Body of pancreas (tissue), 4 donors: Measurements from ENCODE around the gene CASTOR1. TPM values are rescaled to one million over a fixed set of nuclear protein-coding genes. Genes with fewer than 3 reads are reported as not detected.
A peak's percentile ranks its signal among the peaks of the same experiment; 100 is the strongest.

Experiments
- ATAC-seq: fragments of 150-250 bp; one replicate; pipeline ENCODE4 v1.9.1; 2016
- DNase-seq, 4 donors: peaks; one replicate each; pipeline ENCODE4 v3.0.0-alpha.2; 2019
- H3K27ac ChIP-seq, 4 donors: fragments of 200-600 bp; sonication (generic); 1 replicate in 3 of 4; 2 replicates in 1 of 4; pipeline versions ENCODE4 v1.5.1 to v1.6.1; 2016 to 2019; ENCODE audit warnings: mild to moderate bottlenecking in 1 of 4, mixed read lengths in 1 of 4, moderate library complexity in 1 of 4
- H3K27me3 ChIP-seq, 2 donors: fragments of 200-600 bp; sonication (generic); one replicate each; pipeline ENCODE4 v1.6.0; 2016; ENCODE audit warnings: mild to moderate bottlenecking in 1 of 2
- H3K36me3 ChIP-seq, 2 donors: fragments of 200-600 bp; sonication (generic); replicated peaks in 1 of 2; 2 replicates each; pipeline ENCODE4 v1.5.1; 2016; ENCODE audit warnings: low read depth in 2 of 2; ENCODE audit not compliant: insufficient read depth in 1 of 2
- H3K4me1 ChIP-seq: fragments of 200-600 bp; sonication (generic); one replicate; pipeline ENCODE4 v1.6.0; 2016
- H3K4me3 ChIP-seq, 2 donors: fragments of 200-600 bp; sonication (generic); 1 replicate in 1 of 2; 2 replicates in 1 of 2; pipeline ENCODE4 v1.5.1; 2016 to 2019
- H3K9me3 ChIP-seq, 3 donors: fragments of 200-600 bp; sonication (generic); 1 replicate in 2 of 3; 2 replicates in 1 of 3; pipeline ENCODE4 v1.5.1; 2016
- POLR2A ChIP-seq, 3 donors: fragments of 450-650 bp; IDR thresholded peaks; one replicate each; pipeline ENCODE4 v1.6.1; 2016; ENCODE audit warnings: antibody characterized with exemption in 3 of 3, mild to moderate bottlenecking in 2 of 3
- WGBS, 2 donors: methylation state at CpG; one replicate each; pipeline ENCODE4 v1.1.5; 2017; 5-methylcytosine and 5-hydroxymethylcytosine counted together
- intact Hi-C: fragments of 100-400 bp; cut with DNase I; formaldehyde crosslinking; loops from one replicate; pipeline ENCODE4 v1.15.1; 2023
- total RNA-seq, 2 donors: library from RNA; depleted of rRNA; stranded (reverse); fragments of >200 nt; gene quantifications; one replicate each; pipeline ENCODE4 v1.1.0, GENCODE V29; 2016
- TF ChIP-seq, protein P1 (sequence below), 7 experiments: fragments of 450-650 bp in 4 of 7; fragments of 200-600 bp in 3 of 7; sonication (generic) in 3 of 7; IDR thresholded peaks; one replicate each; pipeline ENCODE4 v1.5.1; 2016 to 2019; ENCODE audit warnings: antibody characterized with exemption in 7 of 7

CASTOR1 gene
- total RNA-seq, 2 donors from 2014 or later, result 4.2 to 21.4 TPM

- Histone ChIP-seq H3K4me3 (no peak overlapping the region), H3K27ac (no peak overlapping the region), H3K9me3 (no peaks in the 10 kb centered on the region), H3K36me3 (peaks cover 43 to 65% of the 10 kb centered on the region in 2 donors), H3K27me3 (no peaks in the 10 kb centered on the region), H3K4me1 (no peaks in the 10 kb centered on the region)
- 100% methylated on average over 1 of the region's 1 CpG for WGBS, 2 donors
- TF ChIP-seq POLR2A (IDR thresholded peaks at IDR 0.05), result no peak
- TF ChIP-seq, protein P1, sequence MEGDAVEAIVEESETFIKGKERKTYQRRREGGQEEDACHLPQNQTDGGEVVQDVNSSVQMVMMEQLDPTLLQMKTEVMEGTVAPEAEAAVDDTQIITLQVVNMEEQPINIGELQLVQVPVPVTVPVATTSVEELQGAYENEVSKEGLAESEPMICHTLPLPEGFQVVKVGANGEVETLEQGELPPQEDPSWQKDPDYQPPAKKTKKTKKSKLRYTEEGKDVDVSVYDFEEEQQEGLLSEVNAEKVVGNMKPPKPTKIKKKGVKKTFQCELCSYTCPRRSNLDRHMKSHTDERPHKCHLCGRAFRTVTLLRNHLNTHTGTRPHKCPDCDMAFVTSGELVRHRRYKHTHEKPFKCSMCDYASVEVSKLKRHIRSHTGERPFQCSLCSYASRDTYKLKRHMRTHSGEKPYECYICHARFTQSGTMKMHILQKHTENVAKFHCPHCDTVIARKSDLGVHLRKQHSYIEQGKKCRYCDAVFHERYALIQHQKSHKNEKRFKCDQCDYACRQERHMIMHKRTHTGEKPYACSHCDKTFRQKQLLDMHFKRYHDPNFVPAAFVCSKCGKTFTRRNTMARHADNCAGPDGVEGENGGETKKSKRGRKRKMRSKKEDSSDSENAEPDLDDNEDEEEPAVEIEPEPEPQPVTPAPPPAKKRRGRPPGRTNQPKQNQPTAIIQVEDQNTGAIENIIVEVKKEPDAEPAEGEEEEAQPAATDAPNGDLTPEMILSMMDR (IDR thresholded peaks at IDR 0.05), result no peak
- DNase-seq (no peak), ATAC-seq (no peak)
- intact Hi-C loops, result no loop called here
Measured at GRCh38 chr22:30335236-30335635, 45.9 kb upstream of the CASTOR1 start.

GRCh38 chr22:30334646-30335045, 45.3 kb upstream of the CASTOR1 start:
- H3K4me1 ChIP-seq, result no peaks in the 10 kb centered on the region
- DNase-seq (no peak), ATAC-seq (no peak)
- H3K36me3 ChIP-seq, result peaks cover 37 to 59% of the 10 kb centered on the region in 2 donors
- H3K27me3 ChIP-seq, result no peaks in the 10 kb centered on the region
- no peaks in the 10 kb centered on the region for H3K9me3 ChIP-seq
- 91 to 98% methylated on average over 4 of the region's 4 CpGs for WGBS, 2 donors
- intact Hi-C loops, result no loop called here
- H3K27ac ChIP-seq, result no peak overlapping the region
- TF ChIP-seq POLR2A (IDR thresholded peaks at IDR 0.05), result no peak
- no peak overlapping the region for H3K4me3 ChIP-seq

DNA sequence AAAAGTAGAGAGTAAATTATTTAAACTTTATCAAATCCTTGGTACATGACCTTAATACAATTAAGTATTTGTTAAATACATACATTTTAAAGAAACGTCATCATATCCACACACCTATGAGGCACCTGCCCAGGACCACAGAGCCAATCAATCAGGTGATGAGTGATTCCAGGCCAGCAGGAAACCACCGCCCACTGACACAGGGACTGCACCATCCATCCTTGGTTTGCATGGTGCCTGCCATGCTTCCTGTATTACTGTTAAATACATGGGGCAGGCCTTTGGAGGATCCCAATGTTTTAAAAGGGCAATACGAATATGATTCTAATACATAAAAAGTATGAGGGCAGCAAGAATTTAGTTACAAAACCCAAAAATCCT, 44.4 kb upstream of the CASTOR1 start:
- WGBS, 2 donors, result 88 to 93% methylated on average over 3 of the region's 3 CpGs

DNA sequence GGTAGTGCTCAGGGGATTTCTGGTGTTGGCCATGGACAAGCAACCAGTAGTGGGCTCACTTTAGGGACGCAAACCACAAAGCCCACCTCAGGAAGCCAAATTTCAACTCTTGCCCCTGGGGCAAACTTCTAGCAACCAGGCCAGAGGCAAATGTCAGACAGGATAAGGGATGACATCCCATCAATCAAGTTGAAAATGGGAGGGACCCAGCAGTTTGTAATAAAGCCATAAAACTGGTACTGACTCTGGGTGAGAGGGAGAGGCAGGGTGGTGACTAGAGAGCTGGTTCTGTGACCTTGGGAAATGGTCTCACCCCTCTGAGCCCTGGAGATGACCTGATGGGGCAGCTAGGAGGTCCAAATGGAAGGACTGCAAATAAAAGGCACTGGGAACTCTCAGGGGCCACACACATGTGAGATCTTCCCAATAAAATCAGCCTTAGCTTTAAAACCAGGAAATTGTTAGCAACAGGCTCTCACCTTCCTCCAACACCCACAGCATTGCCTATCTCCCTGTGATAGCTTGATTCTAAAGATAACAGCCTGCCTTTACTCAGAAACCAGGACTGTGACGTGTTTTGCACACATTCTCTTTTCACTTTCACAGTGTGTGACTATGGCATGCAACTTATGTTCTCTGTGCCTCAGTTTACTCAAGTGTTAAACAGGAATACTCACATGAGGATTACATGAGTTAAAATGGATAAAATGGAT, 43.8 kb upstream of the CASTOR1 start:
- WGBS, 2 donors, result 90 to 94% methylated on average over 2 of the region's 2 CpGs
- peak overlapping the region in 1 of 4 donors; percentile 5 for H3K27ac ChIP-seq
- no peak for TF ChIP-seq POLR2A (IDR thresholded peaks at IDR 0.05)
- TF ChIP-seq, protein P1 (IDR thresholded peaks at IDR 0.05), result no peak

More for the DNA sequence above, 44.4 kb upstream of the CASTOR1 start:
- Histone ChIP-seq H3K36me3 (peaks cover 27 to 49% of the 10 kb centered on the region in 2 donors), H3K27me3 (no peaks in the 10 kb centered on the region), H3K4me1 (no peaks in the 10 kb centered on the region), H3K4me3 (no peak overlapping the region), H3K27ac (no peak overlapping the region), H3K9me3 (no peaks in the 10 kb centered on the region)
- TF ChIP-seq POLR2A (IDR thresholded peaks at IDR 0.05), result no peak
- ATAC-seq (no peak), DNase-seq (no peak)
- intact Hi-C loops, result no loop called here

GRCh38 chr22:30332551-30332950, 43.2 kb upstream of the CASTOR1 start:
- DNase-seq (no peak), ATAC-seq (no peak)
- peaks cover 22 to 40% of the 10 kb centered on the region in 2 donors for H3K36me3 ChIP-seq
- TF ChIP-seq POLR2A (IDR thresholded peaks at IDR 0.05), result no peak
- TF ChIP-seq, protein P1 (IDR thresholded peaks at IDR 0.05), result no peak
- intact Hi-C loops, result no loop called here
- peaks cover 11% of the 10 kb centered on the region for H3K4me1 ChIP-seq
- peak overlapping the region in 1 of 4 donors; percentile 5 for H3K27ac ChIP-seq
- no peaks in the 10 kb centered on the region for H3K27me3 ChIP-seq
- WGBS, 2 donors, result 70 to 78% methylated on average over 2 to 5 of the region's 5 CpGs
- no peak overlapping the region for H3K4me3 ChIP-seq
- H3K9me3 ChIP-seq, result no peaks in the 10 kb centered on the region

More for the DNA sequence above, 43.8 kb upstream of the CASTOR1 start:
- Histone ChIP-seq H3K4me3 (no peak overlapping the region), H3K36me3 (peaks cover 24 to 46% of the 10 kb centered on the region in 2 donors), H3K27me3 (no peaks in the 10 kb centered on the region), H3K4me1 (peaks cover 5% of the 10 kb centered on the region), H3K9me3 (no peaks in the 10 kb centered on the region)
- DNase-seq (no peak), ATAC-seq (no peak)
- intact Hi-C loops, result no loop called here
